ENCODE results near the gene TMEM225. TPM values are rescaled to one million over a fixed set of nuclear protein-coding genes. Genes with fewer than 3 reads are reported as not detected.

The TMEM225 gene
- total and polyA plus RNA-seq, 9 of the 15 experiments (the other 6 are each of a cell fraction or from before 2014, with no cell fraction given), result not detected

GRCh38 chr11:123856444-123856843 lies 29.0 kb downstream of the TMEM225 start:
- BruUV-seq (replicated peaks), result no TSS peak
- TF ChIP-seq TCF7L2 (IDR thresholded peaks at IDR 0.05; ENCODE audit: low read depth, low read length) (no peak), RREB1 (CRISPR knock-in tag; IDR thresholded peaks at IDR 0.05) (no peak), ZNF280B (CRISPR knock-in tag; IDR thresholded peaks at IDR 0.05) (no peak), MXI1 (IDR thresholded peaks at IDR 0.05; ENCODE audit: low read depth, low read length) (no peak), TRIM28 (IDR thresholded peaks at IDR 0.05) (no peak), NR3C1 (CRISPR knock-in tag; IDR thresholded peaks at IDR 0.05) (no peak), TEAD4 (IDR thresholded peaks at IDR 0.05; ENCODE audit: low read length) (no peak), TEAD4 (CRISPR knock-in tag; IDR thresholded peaks at IDR 0.05; ENCODE audit: borderline replicate concordance) (no peak), RNF219 (CRISPR knock-in tag; IDR thresholded peaks at IDR 0.05) (no peak), NEUROD1 (IDR thresholded peaks at IDR 0.05; ENCODE audit: borderline replicate concordance, low read depth, low read length, partially characterized antibody) (no peak), SUPT5H (IDR thresholded peaks at IDR 0.05) (no peak)
- TF ChIP-seq, protein P1, sequence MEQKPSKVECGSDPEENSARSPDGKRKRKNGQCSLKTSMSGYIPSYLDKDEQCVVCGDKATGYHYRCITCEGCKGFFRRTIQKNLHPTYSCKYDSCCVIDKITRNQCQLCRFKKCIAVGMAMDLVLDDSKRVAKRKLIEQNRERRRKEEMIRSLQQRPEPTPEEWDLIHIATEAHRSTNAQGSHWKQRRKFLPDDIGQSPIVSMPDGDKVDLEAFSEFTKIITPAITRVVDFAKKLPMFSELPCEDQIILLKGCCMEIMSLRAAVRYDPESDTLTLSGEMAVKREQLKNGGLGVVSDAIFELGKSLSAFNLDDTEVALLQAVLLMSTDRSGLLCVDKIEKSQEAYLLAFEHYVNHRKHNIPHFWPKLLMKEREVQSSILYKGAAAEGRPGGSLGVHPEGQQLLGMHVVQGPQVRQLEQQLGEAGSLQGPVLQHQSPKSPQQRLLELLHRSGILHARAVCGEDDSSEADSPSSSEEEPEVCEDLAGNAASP (IDR thresholded peaks at IDR 0.05), result no peak
- H3K9me3 ChIP-seq (replicated peaks; ENCODE audit: control insufficient read depth, insufficient read depth, low read depth, low read length), result no peaks in the 10 kb centered on the region
- POLR2A ChIA-PET, result no interaction called here
- CTCF ChIA-PET (ENCODE audit: low intra/inter-chr PET ratio), result no interaction called here
- ATAC-seq, result no peak
- no peak overlapping the region for H3K4me3 ChIP-seq
- 2% methylated on average over 2 of the region's 2 CpGs for WGBS (ENCODE audit: insufficient coverage, low coverage, missing lambda C conversion rate)
- no peaks in the 10 kb centered on the region for H4K20me1 ChIP-seq (replicated peaks; ENCODE audit: control insufficient read depth, insufficient read depth, low read length)
- H3K4me2 ChIP-seq (ENCODE audit: insufficient read depth, low read length), result no peak overlapping the region
- no peaks in the 10 kb centered on the region for H3K4me1 ChIP-seq (replicated peaks in 1 of 2; ENCODE audit: control insufficient read depth in 2 of 2, insufficient read depth in 2 of 2, low read length in 2 of 2)
- FAIRE-seq, result no peak
- H3K27me3 ChIP-seq (ENCODE audit: control insufficient read depth in 2 of 2, insufficient read depth in 2 of 2, low read length in 2 of 2), result no peaks in the 10 kb centered on the region
- no peak overlapping the region for H3K9ac ChIP-seq (ENCODE audit: insufficient read depth in 1 of 2, low read depth in 2 of 2, low read length in 2 of 2)
- no peak overlapping the region for H2AFZ ChIP-seq (ENCODE audit: low read depth, low read length)
- in situ Hi-C loops (cut with MboI), result no loop called here
- no peaks in the 10 kb centered on the region for H3K36me3 ChIP-seq (ENCODE audit: control insufficient read depth, insufficient read depth, low read length)
- intact Hi-C loops (cut with micrococcal nuclease), result no loop called here
- no peaks in the 10 kb centered on the region for H3K9me1 ChIP-seq (ENCODE audit: control insufficient read depth, insufficient read depth, low read length)
- no peaks in the 10 kb centered on the region for H3K79me2 ChIP-seq (ENCODE audit: control insufficient read depth, insufficient read depth, low read length)
- DNase-seq (ENCODE audit: extremely low read depth in 1 of 4, low spot score in 3 of 4), result no peak
- no peak overlapping the region for H3K27ac ChIP-seq (ENCODE audit: extremely low read depth, low read depth, low read length)
